Osteoblast (primary cell): Measurements from ENCODE around the gene ZSWIM3. TPM values are rescaled to one million over a fixed set of nuclear protein-coding genes. Genes with fewer than 3 reads are reported as not detected.
A peak's percentile ranks its signal among the peaks of the same experiment; 100 is the strongest.

ENCODE experiments used
- DNase-seq: peaks from one replicate; pipeline ENCODE4 v3.0.0; 2011; ENCODE audit warnings: low spot score, mixed read lengths; ENCODE audit not compliant: insufficient read length; ENCODE audit errors: missing footprints
- H2AFZ ChIP-seq: 2 replicates; pipeline ENCODE4 v1.6.0; 2011; ENCODE audit warnings: mild to moderate bottlenecking, low read length
- H3K27ac ChIP-seq: 2 replicates; pipeline ENCODE4 v1.5.1; 2011; ENCODE audit warnings: mild to moderate bottlenecking, low read depth, low read length, moderate library complexity
- H3K27me3 ChIP-seq: 2 replicates; pipeline ENCODE4 v1.6.0; 2012; ENCODE audit warnings: mild to moderate bottlenecking, control low read depth, inconsistent platforms, low read length, moderate library complexity; ENCODE audit not compliant: insufficient read depth
- H3K36me3 ChIP-seq: 2 replicates; pipeline ENCODE4 v1.5.1; 2011; ENCODE audit warnings: mild to moderate bottlenecking, low read length, control low read depth, moderate library complexity; ENCODE audit not compliant: insufficient read depth
- H3K4me1 ChIP-seq: 2 replicates; pipeline ENCODE4 v1.5.1; 2011; ENCODE audit warnings: mild to moderate bottlenecking, low read length, control low read depth, moderate library complexity; ENCODE audit not compliant: insufficient read depth
- H3K4me2 ChIP-seq: 2 replicates; pipeline ENCODE4 v1.6.0; 2011; ENCODE audit warnings: mild to moderate bottlenecking, low read length; ENCODE audit not compliant: insufficient read depth
- H3K4me3 ChIP-seq: fragments of 200-600 bp; sonication (generic); 3 replicates; pipeline ENCODE4 v1.5.1; 2012; ENCODE audit warnings: mild to moderate bottlenecking, low read length, inconsistent platforms; ENCODE audit not compliant: insufficient read depth
- H3K79me2 ChIP-seq: 2 replicates; pipeline ENCODE4 v1.6.0; 2012; ENCODE audit warnings: mild to moderate bottlenecking, low read length, control low read depth, inconsistent platforms; ENCODE audit not compliant: insufficient read depth
- H3K9me3 ChIP-seq: 2 replicates; pipeline ENCODE4 v1.5.1; 2011; ENCODE audit warnings: low read depth, low read length, control low read depth
- H4K20me1 ChIP-seq: 2 replicates; pipeline ENCODE4 v1.6.0; 2012; ENCODE audit warnings: mild to moderate bottlenecking, low read length, control low read depth; ENCODE audit not compliant: insufficient read depth
- total RNA-seq: library from RNA; depleted of rRNA; stranded (reverse); fragments of >200 nt; gene quantifications from 2 replicates; pipeline ENCODE4 v1.2.3, GENCODE V29; 2012
- TF ChIP-seq, protein P1 (sequence below): IDR thresholded peaks from 2 replicates; pipeline ENCODE4 v1.5.1; 2011; ENCODE audit warnings: mild to moderate bottlenecking, low read depth, low read length, moderate library complexity; ENCODE audit errors: extremely low read depth

Gene ZSWIM3
- total RNA-seq, 1 donor, result 4.7 TPM

- H2AFZ ChIP-seq, result no peak overlapping the region
- H3K4me3 ChIP-seq, result peak overlapping the region; percentile 84
- H3K27me3 ChIP-seq, result no peaks in the 10 kb centered on the region
- H3K36me3 ChIP-seq, result peaks cover 11% of the 10 kb centered on the region
- H3K9me3 ChIP-seq, result no peaks in the 10 kb centered on the region
- H3K4me1 ChIP-seq, result peaks cover 33% of the 10 kb centered on the region
- peaks cover 21% of the 10 kb centered on the region for H3K79me2 ChIP-seq
- peak overlapping the region; percentile 69 for H3K27ac ChIP-seq
- DNase-seq, result no peak
- H4K20me1 ChIP-seq, result peaks cover 13% of the 10 kb centered on the region
- H3K4me2 ChIP-seq, result peak overlapping the region; percentile 96
- TF ChIP-seq, protein P1, sequence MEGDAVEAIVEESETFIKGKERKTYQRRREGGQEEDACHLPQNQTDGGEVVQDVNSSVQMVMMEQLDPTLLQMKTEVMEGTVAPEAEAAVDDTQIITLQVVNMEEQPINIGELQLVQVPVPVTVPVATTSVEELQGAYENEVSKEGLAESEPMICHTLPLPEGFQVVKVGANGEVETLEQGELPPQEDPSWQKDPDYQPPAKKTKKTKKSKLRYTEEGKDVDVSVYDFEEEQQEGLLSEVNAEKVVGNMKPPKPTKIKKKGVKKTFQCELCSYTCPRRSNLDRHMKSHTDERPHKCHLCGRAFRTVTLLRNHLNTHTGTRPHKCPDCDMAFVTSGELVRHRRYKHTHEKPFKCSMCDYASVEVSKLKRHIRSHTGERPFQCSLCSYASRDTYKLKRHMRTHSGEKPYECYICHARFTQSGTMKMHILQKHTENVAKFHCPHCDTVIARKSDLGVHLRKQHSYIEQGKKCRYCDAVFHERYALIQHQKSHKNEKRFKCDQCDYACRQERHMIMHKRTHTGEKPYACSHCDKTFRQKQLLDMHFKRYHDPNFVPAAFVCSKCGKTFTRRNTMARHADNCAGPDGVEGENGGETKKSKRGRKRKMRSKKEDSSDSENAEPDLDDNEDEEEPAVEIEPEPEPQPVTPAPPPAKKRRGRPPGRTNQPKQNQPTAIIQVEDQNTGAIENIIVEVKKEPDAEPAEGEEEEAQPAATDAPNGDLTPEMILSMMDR, result no peak
Measured at GRCh38 chr20:45835329-45835765, 22.1 kb upstream of the ZSWIM3 start.

- H2AFZ ChIP-seq, result no peak overlapping the region
- peaks cover 13% of the 10 kb centered on the region for H4K20me1 ChIP-seq
- DNase-seq, result peak; percentile 97
- peaks cover 15% of the 10 kb centered on the region for H3K36me3 ChIP-seq
- H3K27ac ChIP-seq, result peak overlapping the region; percentile 69
- TF ChIP-seq, protein P1, result no peak
- H3K27me3 ChIP-seq, result no peaks in the 10 kb centered on the region
- no peaks in the 10 kb centered on the region for H3K9me3 ChIP-seq
- H3K79me2 ChIP-seq, result peaks cover 21% of the 10 kb centered on the region
- H3K4me1 ChIP-seq, result peaks cover 33% of the 10 kb centered on the region
- peak overlapping the region; percentile 84 for H3K4me3 ChIP-seq
- H3K4me2 ChIP-seq, result peak overlapping the region; percentile 96
Measured at GRCh38 chr20:45835825-45836224, 21.6 kb upstream of the ZSWIM3 start.

DNA sequence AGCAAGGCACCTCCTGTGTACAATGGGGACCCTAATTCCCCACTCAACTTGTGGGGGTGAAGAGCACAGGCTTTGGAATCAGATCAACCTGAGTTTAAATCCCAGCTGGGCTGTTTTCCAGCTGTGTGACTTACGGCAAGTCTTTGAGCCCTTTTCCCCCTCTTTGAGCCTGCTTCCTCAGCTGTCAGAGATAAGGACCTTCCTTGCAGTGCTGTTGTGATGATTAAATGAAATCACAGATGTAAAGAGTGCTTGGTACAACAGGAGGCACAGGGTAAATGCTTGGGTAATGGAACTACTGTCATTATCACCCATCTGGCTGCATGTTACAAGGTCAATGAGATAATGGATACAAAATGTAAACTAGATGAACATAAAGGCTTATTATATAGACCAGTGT, 20.6 kb upstream of the ZSWIM3 start:
- peaks cover 33% of the 10 kb centered on the region for H3K4me1 ChIP-seq
- no peak overlapping the region for H2AFZ ChIP-seq
- H3K4me3 ChIP-seq, result no peak overlapping the region
- no peak for DNase-seq
- H3K27ac ChIP-seq, result no peak overlapping the region
- H3K27me3 ChIP-seq, result no peaks in the 10 kb centered on the region
- H3K79me2 ChIP-seq, result peaks cover 21% of the 10 kb centered on the region
- peaks cover 25% of the 10 kb centered on the region for H3K36me3 ChIP-seq
- H3K9me3 ChIP-seq, result no peaks in the 10 kb centered on the region
- H3K4me2 ChIP-seq, result peak overlapping the region; percentile 32
- TF ChIP-seq, protein P1, result no peak
- peaks cover 13% of the 10 kb centered on the region for H4K20me1 ChIP-seq

DNA sequence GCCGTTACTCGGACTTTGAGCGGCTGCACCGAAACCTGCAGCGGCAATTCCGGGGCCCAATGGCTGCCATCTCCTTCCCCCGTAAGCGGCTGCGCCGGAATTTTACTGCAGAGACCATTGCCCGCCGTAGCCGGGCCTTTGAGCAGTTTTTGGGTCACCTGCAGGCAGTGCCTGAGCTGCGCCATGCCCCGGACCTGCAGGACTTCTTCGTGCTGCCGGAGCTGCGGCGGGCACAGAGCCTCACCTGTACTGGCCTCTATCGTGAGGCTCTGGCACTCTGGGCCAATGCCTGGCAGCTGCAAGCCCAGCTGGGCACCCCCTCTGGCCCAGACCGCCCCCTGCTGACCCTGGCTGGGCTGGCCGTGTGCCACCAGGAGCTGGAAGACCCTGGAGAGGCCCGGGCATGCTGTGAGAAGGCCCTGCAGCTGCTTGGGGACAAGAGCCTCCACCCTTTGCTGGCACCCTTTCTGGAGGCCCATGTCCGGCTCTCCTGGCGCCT, 16.7 kb upstream of the ZSWIM3 start:
- Histone ChIP-seq H3K4me3 (no peak overlapping the region), H3K36me3 (peaks cover 55% of the 10 kb centered on the region), H3K27me3 (no peaks in the 10 kb centered on the region), H3K4me2 (no peak overlapping the region), H3K79me2 (peaks cover 3% of the 10 kb centered on the region), H3K4me1 (peaks cover 19% of the 10 kb centered on the region), H4K20me1 (peaks cover 15% of the 10 kb centered on the region), H3K27ac (no peak overlapping the region), H3K9me3 (no peaks in the 10 kb centered on the region), H2AFZ (no peak overlapping the region)
- no peak for DNase-seq
- TF ChIP-seq, protein P1, result no peak
